NCI-H2107 (cell line): ENCODE measurements around the gene FMO3.

Experiments used
- DNase-seq: peaks from one replicate; lab custom pipeline; 2025; lab: John Stamatoyannopoulos, UW

Gene FMO3

GRCh38 chr1:171159148-171159547 is 68.4 kb downstream of the FMO3 start:
- DNase-seq: no peak

GRCh38 chr1:171160211-171160610 is 69.5 kb downstream of the FMO3 start:
- no peak for DNase-seq

GRCh38 chr1:171160639-171161354 is 70.1 kb downstream of the FMO3 start:
- DNase-seq: no peak

DNA sequence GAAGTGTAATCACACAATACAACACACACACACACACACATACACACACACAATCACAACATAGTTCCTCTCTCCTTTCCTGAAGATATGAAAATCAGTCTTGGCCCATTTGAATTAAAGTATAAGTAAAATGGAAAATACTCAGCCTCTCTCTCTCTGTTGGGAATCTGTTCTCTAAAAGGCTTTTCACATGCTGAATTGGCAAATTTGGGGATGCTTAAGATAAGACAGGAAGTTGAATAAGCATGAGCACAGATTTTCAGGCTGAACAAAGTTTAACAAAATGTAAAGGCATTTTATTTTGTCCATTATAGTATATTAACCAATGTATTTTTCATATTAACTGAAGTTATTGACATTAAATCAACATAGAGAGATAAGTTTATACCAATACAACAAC is 70.7 kb downstream of the FMO3 start:
- DNase-seq: no peak

DNA sequence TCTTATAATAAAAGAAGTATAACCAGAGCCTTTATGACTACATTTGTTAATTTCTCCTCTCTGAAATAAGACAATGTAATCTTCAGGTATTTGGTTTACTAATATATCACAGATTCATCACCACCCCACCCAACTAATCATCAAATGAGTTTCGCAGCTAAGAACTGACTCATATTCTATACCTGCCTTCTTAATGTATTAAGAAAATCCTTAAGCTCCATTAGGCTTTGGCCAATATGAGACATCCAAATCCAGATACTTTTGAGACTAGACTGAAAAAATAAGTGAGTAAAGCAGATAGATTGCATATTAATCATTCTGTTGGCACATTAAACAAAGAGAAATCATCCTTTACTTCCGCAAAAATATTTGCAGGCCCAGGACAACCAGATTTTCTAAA is 75.7 kb downstream of the FMO3 start:
- DNase-seq: no peak
